NT2/D1 (cell line): Measurements from ENCODE around the gene TRPV4.

Experiments used
- DNase-seq: peaks from one replicate; pipeline ENCODE4 v3.0.0-alpha.2; 2011; ENCODE audit warnings: low read depth, low spot score
- H3K27me3 ChIP-seq: 2 replicates; pipeline ENCODE4 v1.6.0; 2011; ENCODE audit warnings: mild to moderate bottlenecking; ENCODE audit not compliant: insufficient read length, insufficient read depth
- H3K36me3 ChIP-seq: 2 replicates; pipeline ENCODE4 v1.6.1; 2011; ENCODE audit warnings: mild to moderate bottlenecking, low read length, mixed read lengths; ENCODE audit not compliant: insufficient read depth, insufficient read length
- H3K4me1 ChIP-seq: 2 replicates; pipeline ENCODE4 v1.5.1; 2011; ENCODE audit not compliant: insufficient read depth, insufficient read length
- H3K4me3 ChIP-seq: 2 replicates; pipeline ENCODE4 v1.5.1; 2011; ENCODE audit warnings: low read depth; ENCODE audit not compliant: insufficient read length
- H3K9ac ChIP-seq: 2 replicates; pipeline ENCODE4 v1.6.0; 2011; ENCODE audit warnings: low read depth; ENCODE audit not compliant: insufficient read length
- H3K9me3 ChIP-seq: 2 replicates; pipeline ENCODE4 v1.5.1; 2011; ENCODE audit warnings: mild to moderate bottlenecking, low read length; ENCODE audit not compliant: insufficient read depth
- SUZ12 ChIP-seq: IDR thresholded peaks from 2 replicates; pipeline ENCODE4 v1.6.1; 2011; ENCODE audit not compliant: insufficient read length, insufficient read depth; ENCODE audit errors: extremely low read depth
- YY1 ChIP-seq: IDR thresholded peaks from 2 replicates; pipeline ENCODE4 v1.6.1; 2011; ENCODE audit not compliant: insufficient read length, insufficient read depth
- ZNF274 ChIP-seq: IDR thresholded peaks from 2 replicates; pipeline ENCODE4 v1.6.1; 2011; ENCODE audit warnings: mild to moderate bottlenecking, low read depth, low read length

TRPV4 gene

DNA sequence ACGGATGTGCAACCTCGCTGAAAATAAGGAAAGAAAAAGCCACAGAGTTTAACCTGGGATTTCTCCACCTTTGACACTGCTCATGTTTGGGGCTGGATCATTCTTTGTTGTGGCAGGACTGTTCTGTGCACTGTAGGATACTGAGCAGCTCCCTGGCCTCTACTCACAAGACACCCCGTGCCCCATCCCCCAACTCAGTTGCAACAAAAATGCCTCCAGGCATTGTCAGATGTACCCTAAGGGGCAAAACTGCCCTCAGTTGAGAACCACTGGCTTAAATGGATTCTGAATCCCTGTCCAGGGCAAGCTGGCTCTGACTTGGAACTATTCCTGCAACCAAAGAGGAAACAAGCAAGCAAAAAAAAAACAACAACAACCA lies 45.0 kb upstream of the TRPV4 start:
- TF ChIP-seq SUZ12 (no peak), ZNF274 (no peak), YY1 (no peak)
- no peak for DNase-seq
- Histone ChIP-seq H3K9ac (no peak overlapping the region), H3K27me3 (peaks cover 3% of the 10 kb centered on the region), H3K4me1 (peaks cover 13% of the 10 kb centered on the region), H3K36me3 (no peaks in the 10 kb centered on the region), H3K4me3 (no peak overlapping the region), H3K9me3 (no peaks in the 10 kb centered on the region)

DNA sequence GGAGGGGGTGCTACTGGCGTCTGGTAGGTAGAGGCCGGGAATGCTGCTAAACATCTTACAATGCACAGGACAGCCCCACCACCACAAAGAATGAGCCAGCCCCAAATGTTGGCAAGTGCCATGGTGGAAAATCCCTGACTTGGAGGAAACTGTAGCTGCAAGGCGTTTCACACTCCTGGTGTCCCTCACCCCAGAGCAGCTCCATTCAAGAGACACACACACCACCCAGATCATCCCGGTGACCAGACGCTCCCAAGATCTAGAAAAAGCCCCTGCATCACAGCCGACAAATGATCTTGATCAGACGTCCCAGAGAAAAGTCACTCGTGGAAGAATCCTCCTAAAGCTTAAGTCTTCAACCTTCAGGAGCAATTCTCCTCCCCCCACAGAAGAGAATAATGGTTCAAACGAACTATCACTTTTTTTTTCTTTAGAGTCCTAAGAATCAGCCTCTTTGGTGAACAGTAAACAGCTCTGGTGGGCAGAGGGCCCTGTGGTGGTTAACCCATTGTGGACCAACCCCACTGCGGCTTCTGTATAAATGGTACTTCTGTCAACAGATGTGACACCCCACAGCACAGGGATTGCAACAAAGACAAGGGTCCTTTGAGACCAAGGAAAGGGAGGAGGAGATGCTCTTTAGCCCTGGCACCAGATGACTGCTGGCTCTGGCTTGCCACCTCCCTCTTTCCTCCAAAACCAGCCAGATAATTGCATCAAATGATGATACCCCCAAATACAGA lies 44.5 kb upstream of the TRPV4 start:
- H3K27me3 ChIP-seq: peaks cover 3% of the 10 kb centered on the region
- peaks cover 2% of the 10 kb centered on the region for H3K36me3 ChIP-seq
- no peaks in the 10 kb centered on the region for H3K9me3 ChIP-seq
- no peak overlapping the region for H3K4me3 ChIP-seq
- no peak for DNase-seq
- TF ChIP-seq YY1 (no peak), SUZ12 (no peak), ZNF274 (no peak)
- H3K9ac ChIP-seq: no peak overlapping the region
- peaks cover 13% of the 10 kb centered on the region for H3K4me1 ChIP-seq

DNA sequence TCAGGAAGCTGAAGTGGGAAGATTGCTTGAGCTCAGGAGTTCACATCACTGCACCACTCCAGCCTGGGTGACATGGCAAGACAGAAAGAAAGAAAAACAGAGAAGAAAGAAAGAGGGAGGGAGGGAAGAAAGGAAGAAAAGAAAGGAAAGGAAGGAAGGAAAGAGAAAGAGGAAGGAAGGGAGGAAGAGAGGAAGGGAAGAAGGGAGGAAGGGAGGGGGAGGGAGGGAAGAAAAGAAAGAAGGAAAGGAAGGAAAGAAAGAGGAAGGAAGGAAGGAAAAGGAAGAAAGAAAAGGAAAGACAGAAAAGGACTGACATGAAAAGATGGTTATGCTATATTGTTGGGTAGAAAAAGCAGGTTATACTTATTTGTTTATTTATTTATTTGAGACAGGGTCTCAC lies 43.2 kb upstream of the TRPV4 start:
- H3K9ac ChIP-seq: no peak overlapping the region
- H3K4me3 ChIP-seq: no peak overlapping the region
- TF ChIP-seq YY1 (no peak), ZNF274 (no peak), SUZ12 (no peak)
- peaks cover 18% of the 10 kb centered on the region for H3K4me1 ChIP-seq
- peaks cover 3% of the 10 kb centered on the region for H3K27me3 ChIP-seq
- no peaks in the 10 kb centered on the region for H3K9me3 ChIP-seq
- DNase-seq: no peak
- peaks cover 11% of the 10 kb centered on the region for H3K36me3 ChIP-seq

DNA sequence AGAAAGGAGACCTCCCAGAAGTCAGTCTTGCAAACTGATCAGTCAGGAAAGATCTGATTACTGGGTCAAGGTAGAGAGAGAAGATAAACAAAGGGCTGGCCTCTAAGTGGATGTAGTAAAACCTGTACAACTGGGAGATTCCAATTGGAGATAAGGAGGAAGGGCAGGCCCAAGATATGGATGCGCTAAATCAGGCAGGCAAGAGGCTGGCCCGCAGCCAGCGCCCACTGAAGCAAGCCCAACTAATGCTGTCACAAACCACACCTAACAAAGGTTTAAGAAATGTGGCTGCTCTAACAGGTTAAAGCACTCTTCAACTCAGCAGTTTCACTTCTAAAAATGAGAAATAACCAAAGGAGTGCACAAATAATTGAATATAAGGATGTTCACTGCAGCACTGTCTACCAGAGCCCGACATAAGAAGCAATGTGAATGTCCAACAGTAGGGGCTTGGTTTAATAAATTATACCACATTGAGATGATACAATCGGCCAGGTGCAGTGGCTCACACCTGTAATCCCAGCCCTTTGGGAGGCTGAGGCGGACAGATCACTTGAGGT lies 42.5 kb upstream of the TRPV4 start:
- no peak overlapping the region for H3K4me3 ChIP-seq
- no peaks in the 10 kb centered on the region for H3K9me3 ChIP-seq
- peaks cover 3% of the 10 kb centered on the region for H3K27me3 ChIP-seq
- H3K4me1 ChIP-seq: peaks cover 15% of the 10 kb centered on the region
- DNase-seq: no peak
- H3K36me3 ChIP-seq: peaks cover 11% of the 10 kb centered on the region
- TF ChIP-seq SUZ12: no peak
- TF ChIP-seq ZNF274: no peak
- no peak for TF ChIP-seq YY1
- H3K9ac ChIP-seq: no peak overlapping the region

DNA sequence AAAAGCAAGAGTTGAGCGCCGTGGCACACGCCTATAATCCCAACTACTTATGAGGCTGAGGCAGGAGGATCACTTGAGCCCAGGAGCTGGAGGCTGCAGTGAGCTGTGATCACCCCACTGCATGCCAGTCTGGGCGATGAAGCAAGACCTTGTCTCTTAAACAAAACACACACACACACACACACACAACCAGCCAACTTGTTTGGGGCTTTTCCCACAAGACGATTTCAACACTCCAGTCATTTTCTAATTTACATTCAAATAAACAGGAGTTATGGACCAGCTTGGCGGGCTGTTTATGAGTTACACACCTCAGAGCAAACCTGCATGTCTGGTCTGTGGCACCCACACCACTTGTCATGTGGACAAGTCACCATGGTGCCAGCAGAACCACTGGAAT lies 40.5 kb upstream of the TRPV4 start:
- H3K4me3 ChIP-seq: no peak overlapping the region
- peaks cover 10% of the 10 kb centered on the region for H3K4me1 ChIP-seq
- H3K27me3 ChIP-seq: no peaks in the 10 kb centered on the region
- no peak for DNase-seq
- H3K36me3 ChIP-seq: peaks cover 11% of the 10 kb centered on the region
- H3K9me3 ChIP-seq: no peaks in the 10 kb centered on the region
- H3K9ac ChIP-seq: no peak overlapping the region
- no peak for TF ChIP-seq SUZ12
- no peak for TF ChIP-seq YY1
- no peak for TF ChIP-seq ZNF274

DNA sequence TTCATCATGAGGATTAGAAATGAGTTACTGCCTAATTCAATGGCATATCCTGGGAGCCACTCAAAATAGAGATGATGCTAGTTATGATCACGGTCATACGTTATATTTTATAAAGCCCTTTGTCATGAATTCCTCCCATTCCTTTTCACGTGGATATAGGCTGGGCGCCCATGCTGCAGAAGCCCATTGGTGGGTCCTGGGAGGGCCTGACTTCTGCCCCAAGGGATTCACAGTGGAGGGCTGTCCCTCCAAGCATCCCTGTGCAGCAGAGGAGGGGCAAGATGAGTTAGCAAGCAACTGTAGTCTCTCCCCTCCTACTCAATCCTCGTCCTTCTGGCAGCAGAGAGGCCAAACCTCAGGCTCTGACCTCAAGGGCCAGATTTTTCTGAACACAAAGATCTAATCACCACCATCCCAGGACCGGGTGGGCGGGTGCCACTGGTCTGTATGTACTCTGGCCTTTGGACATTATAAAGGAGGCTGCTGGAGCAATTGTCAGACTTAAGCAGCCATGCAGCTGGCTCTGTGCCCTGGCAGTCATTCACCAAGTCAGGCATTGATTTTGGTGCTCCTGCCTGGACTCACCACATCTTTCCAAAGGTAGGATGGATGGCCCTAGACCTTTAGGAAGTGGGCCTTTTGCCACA lies 38.6 kb upstream of the TRPV4 start:
- no peak overlapping the region for H3K4me3 ChIP-seq
- peaks cover 11% of the 10 kb centered on the region for H3K36me3 ChIP-seq
- no peak overlapping the region for H3K9ac ChIP-seq
- no peaks in the 10 kb centered on the region for H3K9me3 ChIP-seq
- DNase-seq: no peak
- peaks cover 7% of the 10 kb centered on the region for H3K4me1 ChIP-seq
- no peaks in the 10 kb centered on the region for H3K27me3 ChIP-seq
- TF ChIP-seq SUZ12: no peak
- TF ChIP-seq YY1: no peak
- TF ChIP-seq ZNF274: no peak

DNA sequence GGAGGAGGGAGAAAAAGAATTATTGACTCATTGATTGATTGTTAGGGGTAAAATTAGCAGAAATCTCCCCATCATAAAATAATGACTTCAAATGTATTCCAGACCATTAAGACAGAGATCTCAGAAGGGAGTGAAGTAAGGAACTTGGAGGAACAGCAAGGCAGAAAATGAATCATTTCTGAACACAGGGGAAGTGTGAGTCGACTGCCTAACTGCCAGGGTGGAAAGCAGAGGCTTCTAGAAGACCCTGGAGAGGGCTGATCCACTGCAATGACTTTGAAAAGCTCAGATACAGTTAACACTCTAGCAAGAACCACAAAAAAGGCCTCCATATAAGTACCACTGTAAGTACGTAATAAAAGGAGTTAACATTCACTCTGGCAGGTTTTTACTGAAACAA lies 37.5 kb upstream of the TRPV4 start:
- Histone ChIP-seq H3K4me1 (peaks cover 7% of the 10 kb centered on the region), H3K4me3 (no peak overlapping the region), H3K9ac (no peak overlapping the region), H3K36me3 (peaks cover 11% of the 10 kb centered on the region), H3K9me3 (no peaks in the 10 kb centered on the region), H3K27me3 (no peaks in the 10 kb centered on the region)
- no peak for DNase-seq
- no peak for TF ChIP-seq ZNF274
- no peak for TF ChIP-seq YY1
- TF ChIP-seq SUZ12: no peak
